NCI-H128 (cell line): ENCODE data around the gene RTN3.

ENCODE experiments used
- DNase-seq: peaks from one replicate; lab custom pipeline; 2025; ENCODE audit not compliant: unreplicated experiment; lab: John Stamatoyannopoulos, UW

Gene RTN3

DNA sequence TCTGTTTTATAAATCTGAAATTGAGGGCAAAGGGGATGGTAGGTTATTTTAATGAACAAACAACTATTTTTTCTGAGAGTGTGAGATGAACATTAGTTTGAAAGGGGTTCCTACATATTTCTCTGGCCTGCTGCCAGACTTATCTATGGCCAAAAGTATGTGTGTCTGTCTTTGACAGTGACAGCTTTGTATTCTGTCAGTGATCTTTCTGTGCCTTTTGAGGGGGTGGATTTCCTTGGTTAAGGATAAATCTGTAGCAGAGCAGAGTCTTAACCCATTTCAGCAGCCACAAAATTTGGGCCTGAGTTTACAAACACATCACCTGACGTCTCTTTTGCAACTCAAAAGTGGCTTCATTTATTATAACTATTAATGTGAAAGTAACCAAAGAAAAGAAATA, 56.4 kb downstream of the RTN3 start:
- DNase-seq: no peak

DNA sequence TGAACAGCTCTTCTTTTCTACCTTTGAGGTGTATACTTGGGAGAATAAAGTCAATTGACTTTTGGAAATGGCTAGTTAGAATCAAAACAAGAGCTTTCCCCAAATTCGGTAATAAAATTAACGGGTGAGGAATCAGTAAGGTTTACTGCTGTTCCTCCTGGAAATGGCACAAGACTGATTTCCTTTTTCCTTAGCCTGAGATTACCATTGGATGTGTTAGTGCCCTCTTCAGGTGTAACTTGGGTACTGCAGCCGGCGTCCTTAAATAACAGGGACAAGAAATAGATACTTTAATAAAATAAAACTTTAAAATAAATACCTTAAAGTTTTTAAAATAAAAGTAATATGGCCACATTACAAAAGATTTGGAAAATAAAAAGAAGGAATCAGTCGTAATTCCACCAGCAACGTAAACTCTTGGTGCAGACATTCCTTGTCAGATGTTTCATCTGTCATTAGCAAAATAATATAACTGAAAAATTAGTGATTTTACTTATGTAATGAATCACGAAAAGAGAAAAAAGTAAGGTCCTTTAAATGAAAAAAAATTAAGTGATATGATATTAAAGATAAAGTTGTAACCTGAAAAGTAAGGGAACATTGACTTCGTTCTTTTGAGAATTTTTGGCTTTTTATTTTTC, 57.5 kb downstream of the RTN3 start:
- peak; percentile 16 for DNase-seq

DNA sequence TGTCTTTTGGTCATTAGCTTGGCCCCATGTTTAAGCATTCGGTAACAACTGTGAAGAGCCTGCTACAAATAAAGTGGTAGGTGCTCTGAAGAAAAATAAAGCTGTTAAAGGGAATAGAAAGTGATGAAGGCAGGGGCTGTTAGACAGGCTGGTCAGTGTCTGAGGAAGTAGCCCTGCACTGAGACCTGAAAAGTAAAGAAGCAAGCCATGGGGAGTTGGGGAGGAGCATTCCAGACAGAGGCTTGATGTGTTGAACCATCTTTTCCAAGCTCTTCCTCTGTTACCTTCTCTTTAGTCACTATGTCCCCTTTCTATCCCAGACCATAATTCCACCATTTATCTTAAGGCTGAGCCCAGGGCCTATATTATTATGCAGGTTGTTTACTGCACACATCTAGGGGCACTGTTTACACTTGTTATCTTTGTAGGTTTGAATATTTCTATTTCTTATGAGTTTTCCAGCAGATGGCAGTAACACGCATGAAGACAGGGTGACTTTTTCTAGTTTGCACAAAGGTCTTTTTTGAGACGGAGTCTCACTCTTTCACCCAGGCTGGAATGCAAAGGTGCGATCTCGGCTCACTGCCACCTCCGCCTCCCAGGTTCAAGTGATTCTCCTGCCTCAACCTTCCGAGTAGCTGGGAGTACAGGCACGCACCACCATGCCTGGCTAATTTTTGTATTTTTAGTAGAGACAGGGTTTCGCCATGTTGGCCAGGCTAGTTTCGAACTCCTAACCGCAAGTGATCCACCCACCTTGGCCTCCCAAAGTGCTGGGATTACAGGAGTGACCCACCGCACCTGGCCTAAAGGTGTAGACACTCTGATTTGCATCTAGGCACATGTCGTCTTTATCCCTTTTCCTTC, 64.2 kb downstream of the RTN3 start:
- DNase-seq: no peak

DNA sequence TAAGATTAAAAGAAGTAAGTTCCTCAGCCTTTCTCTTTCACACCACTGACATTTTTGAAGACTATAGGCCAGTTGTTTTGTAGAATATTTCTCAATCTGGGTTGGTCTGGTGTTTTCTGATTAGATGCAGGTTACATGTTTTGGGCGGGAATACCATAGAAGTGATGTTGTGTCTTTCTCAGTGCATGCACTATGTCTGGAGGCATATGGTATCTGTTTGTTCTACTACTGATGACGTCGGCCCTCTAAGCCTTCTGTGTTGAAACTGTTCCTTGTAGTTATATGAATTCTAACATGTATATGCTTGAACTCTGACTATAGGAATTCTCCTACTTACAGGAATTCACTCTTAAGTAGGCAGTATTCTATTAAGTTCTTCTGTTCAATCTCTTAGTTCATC, 65.7 kb downstream of the RTN3 start:
- no peak for DNase-seq

DNA sequence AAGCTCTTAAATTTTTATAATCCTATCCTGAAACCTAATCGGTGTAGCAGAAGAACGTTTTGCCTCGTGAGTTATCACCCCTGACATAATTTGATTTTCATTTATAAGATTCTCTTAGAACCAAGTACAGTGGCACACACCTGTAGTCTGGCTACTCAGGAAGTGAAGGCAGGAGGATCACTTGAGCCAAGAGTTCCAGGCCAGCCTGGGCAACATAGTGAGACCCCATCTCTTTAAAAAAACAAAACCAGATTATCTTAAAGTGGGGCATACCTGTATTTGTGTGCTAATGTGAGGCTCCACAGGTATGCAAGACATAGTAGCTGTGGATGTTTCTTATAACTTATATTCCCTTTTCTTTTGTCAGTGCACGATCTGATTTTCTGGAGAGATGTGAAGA, 68.3 kb downstream of the RTN3 start:
- no peak for DNase-seq

DNA sequence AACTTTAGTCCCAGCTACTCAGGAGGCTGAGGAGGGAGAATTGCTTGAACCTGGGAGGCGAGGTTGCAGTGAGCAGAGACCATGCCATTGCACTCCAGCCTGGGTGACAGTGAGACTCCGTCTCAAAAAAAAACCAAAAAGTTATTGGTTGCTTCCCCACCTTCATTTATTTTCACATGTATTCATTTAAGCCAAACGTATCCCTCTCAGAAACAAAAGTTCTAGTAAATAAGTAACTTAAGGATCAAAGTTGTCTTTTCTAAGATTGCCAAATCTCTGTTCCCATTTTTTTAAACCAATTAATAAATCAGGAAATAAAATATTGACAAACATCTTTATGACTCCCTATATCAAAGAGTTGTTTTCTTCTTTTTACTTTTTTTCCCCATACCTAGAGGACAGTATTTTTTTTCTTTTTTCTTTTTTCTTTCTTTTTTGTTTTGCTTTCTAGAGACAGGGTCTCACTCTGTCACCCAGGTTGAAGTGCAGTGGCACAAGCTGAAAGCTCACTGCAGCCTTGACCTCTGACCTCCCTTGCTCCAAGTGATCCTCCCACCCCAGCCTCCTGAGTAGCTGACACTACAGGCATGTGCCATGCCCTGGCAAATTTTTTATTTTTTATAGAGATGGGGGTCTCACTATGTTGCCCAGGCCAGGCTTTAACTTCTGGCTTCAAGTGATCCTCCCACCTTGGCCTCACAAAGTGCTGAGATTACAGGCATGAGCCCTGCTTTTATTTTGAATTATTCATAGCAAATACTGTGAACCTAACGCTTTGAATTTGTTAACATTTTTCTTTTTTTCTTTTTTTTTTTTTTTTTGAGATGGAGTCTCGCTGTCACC, 75.8 kb downstream of the RTN3 start:
- DNase-seq: no peak

DNA sequence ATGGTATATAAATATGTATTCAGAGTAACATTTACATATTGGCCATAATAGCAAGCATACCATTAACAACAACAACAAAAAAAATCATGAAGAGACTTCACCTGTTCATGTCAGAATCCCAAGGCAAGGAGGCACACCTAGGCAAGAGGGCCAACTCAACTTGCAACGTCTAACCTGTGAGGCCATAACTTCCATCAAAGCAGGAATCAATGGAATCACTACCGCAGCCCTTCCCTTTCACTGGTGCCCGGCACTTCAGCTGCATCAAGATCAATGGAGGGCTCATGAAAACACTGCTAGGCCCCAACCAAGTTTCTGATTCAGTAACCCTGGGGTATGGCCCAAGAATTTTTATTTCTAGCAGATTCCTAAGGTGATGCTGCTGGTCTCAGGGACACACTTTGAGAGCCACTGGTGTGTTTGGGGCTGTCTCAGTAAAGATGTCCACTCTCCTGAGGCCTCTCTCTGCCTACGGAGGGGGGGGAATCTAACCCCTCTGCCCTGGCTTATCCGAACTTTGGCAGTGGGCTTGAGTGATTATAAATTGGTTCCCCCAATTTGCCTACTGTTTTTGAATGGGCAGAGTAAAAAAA, 79.3 kb downstream of the RTN3 start:
- no peak for DNase-seq

DNA sequence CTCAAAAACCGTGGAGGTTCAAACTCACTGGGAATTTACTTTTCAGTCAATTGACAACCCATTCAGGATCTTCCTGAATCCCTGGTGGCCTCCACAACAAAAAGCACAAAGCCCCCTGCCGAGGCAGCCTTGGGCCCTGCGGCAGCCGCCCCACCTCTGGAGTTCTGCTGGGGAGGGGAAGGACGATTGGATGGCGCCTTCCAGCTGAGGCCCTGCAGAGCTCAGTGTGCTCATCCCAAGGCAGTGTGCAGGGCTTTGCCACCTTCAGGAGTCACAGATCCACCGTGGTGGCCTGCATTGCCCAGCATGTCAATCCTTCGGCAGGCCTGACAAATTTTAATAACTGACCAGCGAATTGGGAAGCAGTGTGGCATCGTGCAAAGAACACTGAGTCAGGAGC, 79.9 kb downstream of the RTN3 start:
- DNase-seq: no peak

DNA sequence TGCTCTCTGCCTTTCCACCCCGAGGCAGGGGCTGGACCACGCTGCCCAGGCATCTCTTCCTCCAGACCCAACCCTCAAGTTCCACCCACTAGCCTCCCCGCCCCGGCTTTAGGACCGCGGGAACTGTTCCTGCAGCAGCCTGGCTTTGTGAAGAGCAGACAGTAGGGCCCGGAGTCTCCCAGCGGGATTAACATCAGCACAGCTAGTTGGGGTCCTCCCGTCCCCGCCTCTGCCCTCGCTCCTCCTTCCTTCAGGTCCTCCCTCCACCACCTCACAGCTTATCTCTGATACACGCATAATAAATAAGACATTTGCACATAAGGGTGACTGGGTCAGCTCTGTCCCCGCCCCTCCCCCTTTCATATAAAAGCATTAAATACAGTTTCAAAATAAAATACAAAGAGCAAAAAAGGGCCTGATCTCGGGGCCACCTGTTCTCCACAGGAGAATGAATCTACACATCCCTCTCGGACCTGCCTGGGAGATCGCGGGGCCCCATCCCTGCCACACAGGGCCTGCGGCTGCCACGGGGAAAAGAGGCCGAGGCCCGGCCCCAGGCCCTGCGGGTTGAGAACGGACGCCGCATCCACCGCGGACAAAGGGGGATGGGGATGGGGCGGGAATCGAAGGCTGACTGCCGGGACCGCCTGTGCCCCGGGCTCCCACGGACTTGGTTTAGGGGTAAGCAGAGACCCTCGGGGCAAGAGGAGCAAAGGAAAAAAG, 80.8 kb downstream of the RTN3 start:
- DNase-seq: no peak

DNA sequence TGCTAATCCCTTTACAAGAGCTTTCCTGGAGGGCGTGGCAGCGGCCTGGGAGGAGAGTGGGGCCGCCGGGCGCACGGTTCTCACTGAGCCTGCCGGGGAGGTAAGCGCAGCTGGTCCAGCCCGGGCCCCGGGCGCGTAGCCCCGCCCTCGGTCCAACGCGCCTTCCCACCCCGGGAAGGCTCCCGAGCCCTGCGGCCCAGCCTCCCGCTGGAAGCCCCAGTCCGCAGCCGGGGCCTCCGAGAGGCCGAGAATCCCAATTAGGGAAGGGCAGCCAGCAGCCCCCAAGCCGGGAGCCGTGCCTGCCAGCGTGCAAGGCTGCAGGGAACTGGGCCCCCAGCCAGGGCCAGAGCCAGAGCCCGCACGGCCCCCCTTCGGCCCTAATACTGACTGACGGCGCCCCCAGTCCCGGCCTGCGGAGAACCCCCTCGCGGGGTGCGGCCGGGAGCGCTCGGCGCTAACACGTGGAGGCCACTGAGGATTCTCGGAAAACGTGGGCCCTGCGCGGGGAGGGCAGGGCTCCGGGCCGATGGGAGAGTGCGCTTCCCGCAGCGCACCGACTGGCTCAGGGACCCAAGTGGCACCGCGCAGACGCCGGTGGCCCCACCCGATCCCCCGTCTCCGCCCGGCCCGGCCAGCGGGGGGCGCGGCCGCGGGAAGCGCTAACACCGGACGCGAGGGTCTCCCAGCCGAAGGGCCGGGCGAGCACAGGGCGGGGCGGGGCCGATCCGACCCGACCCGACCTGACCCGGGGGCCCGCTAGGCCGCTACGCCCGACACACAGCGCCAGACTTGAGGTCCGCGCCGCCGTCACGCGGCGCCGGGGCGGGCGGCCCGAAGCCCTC, 81.6 kb downstream of the RTN3 start:
- no peak for DNase-seq

DNA sequence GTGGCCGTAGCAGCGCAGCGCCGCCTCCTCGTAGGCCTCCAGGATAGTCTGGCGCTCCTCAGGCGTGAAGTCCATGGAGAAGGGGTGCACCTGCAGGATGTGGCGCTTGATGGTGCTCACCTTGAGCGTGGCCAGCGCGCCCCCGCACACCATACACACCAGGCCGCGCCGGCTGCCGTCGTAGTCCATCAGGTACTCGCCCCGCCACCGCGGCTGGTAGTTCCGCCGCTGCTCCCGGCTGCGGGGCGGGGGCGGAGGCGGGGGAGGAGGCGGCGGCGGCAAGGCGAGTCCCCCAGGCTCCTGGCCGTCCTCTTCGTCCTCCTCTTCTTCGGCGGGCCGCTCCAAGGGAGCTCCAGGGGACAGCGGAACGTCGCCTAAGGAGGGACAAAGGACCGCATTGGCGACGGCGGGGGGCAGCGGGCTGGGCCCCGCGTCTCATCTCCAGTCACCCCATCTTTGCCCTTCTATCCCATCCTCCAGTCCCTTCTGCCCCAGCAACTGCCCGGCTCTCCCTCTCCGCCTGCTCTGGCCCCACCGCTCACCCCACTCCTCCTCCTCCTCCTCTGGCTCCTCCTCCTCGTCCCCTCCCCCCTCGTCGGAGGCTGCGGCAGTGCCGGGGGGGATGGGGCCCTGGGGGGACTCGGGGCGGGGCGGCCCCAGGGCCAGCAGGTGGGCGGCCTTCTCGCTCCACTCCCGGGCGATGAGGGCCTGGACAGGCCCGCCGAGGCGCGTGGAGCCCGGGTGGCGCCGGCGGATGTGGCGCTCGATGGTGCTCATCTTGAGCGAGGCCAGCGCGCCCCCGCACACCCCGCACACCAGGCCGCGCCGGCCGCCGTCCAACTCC, 82.4 kb downstream of the RTN3 start:
- no peak for DNase-seq

DNA sequence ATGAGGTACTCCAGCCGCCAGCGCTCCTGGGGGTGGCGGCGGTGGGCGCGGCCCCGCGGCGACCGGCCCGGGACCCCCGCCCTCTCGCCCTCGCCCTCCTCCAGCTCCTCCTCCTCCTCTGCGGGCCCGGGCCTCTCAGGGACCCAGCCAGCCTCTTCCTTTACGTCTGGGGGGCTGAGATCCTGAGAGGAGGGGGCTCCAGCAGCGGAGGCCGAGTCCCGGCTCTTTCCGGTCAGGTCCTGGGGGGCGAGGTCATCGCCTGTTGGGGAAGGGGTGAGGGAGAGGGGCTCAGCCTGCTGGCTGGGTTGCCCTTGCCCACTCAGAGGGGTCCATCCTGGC, 83.0 kb downstream of the RTN3 start:
- no peak for DNase-seq

DNA sequence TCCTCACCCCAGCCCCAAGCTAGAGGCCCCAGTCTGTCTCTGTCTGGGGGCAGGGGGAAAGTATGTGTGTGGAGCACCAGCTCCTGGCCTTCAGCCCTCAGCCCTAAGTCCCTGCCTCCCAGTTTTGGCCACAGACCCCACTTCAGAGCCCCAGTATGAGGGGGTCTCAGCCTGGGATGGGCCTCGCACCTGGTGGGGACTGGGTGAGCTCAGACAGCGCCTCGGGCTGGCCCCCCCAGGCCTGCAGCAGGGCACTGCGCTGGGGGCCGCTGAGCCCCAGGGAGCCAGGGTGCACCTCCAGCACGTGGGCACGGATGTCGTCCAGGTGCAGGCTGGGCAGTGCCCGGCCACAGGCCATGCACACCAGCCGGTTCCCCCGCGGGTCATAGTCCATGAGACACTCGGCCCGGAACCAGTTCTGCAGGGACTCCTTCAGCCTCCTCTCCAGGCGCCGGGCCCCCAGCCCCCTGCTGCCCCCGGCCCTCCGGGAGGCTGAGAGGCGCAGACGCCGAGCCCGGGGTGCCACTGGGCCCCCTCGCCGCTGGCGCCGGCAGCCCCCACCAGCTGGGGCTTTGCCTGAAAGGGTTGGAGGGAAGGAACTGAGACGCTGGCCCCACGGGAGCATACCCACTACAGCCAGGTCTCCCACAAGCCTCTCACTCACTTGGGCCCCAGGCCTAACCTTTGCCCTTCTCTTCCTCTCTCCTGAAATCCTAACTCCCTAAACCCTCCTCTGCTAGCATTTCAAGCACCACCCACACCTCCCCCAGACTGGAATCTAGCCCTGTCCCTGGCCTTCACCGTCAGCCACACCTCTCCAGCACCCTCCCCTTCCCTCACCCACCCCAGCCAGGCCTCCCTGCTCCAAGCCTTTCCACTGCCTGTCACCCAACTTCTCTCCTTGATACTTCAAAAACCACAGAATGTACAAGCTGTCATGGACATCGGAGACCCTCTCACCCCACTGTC, 83.7 kb downstream of the RTN3 start:
- no peak for DNase-seq

DNA sequence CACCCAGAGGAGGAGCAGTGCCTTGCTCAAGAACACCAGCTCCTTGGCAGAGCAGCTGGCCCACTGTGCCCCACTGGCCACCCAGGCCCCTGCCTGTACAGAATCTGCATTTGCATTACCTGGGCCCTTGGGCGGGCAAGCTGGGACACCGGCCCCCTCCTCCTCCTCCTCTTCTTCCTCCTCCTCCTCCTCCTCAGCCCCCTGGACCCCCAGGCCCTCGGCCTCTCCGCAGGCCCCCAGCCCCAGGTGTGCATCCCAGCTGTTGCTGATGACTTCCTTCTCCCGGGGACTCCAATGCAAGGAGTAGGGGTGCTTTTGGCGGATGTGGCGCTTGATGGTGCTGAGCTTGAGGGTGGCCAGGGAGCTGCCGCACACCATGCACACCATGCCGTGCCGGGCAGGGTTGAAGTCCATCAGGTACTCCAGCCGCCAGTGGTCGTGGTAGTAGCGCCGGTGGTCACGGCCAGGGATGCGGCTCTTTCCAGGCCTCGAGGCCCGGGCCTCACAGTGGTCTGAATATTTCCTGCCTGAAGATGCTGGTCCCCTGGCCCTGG, 84.5 kb downstream of the RTN3 start:
- no peak for DNase-seq

DNA sequence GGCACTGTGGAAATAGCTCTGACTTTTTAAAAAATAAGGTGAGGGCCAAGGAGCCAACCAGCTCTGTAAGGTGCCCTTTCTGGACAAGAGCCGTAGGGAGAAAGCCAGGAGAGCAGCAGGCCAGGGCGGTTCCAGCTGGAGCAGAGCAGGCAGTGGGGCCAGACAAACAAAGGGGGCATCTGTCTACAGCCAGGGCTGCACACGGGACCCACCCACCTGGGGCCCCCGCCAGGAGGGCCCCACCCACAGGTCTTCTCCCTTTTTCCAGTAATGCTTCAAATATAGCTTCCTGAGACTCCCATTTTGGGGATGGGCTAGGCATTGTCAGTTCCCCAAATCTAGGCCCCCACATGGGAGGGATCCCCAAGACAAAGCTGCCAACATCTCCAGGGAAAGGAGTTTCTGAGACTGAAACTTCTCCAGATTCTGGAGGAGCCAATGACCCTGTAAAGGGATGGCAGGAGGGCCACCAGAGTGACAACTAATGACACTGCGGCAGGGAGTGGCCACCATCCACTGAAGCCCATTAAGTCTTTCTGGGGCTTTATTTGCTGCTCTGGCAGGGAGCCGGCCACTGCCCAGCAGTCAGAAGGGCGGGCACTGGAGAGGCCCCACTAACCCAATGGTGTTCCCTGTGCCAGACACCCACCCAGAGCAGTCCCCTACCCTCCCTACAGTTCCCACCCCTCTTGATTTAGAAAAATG, 85.4 kb downstream of the RTN3 start:
- no peak for DNase-seq

DNA sequence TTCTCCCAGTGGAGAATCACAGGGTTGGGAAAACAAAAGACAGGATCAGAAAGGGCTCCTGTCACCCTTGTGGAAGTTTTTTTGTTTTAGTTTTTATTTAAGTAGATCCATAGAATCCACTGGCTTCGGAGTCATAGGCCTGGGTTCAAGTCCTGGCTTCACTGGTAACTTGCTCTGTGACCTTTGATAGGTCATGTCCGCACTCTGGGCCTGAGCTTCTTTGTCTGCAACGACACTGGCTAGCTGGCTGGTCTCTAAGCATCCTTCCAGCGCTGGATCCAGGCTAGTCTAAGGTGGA, 85.9 kb downstream of the RTN3 start:
- DNase-seq: no peak

DNA sequence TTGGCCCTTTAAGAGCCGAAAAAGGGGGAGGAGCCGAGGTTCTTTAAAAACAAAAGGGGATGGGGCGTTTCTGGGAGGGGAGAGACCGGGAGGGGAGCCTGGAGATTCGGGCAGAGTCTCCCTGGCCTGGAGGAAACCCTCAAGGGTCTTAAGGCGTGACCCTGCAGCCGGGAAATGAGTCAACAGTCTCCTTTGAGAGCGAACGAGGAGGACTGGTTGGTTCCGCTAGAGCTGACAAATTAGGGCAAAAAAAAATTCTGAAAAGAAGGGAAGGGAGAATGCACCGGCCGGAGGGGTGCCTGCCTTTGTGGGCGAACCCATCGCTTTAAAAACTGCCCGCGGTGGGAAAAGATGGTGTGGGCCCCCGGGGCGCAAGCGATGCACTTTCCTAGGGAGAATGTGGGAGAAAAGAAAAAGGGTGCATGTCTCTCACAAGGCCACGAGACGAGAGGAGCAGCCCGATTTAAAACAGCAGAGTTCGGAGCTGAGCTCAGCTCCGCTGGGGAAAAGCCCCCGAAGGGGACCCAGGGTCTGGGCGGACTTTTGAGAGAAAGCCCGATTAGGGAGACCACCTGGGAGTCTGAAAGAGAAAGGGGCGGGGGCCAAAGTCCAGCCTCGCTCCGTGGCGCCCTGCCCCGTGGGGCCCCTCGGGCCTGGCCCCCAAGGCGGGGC, 86.4 kb downstream of the RTN3 start:
- DNase-seq: peak; percentile 59
